Endothelial cell (in vitro differentiated cells): ENCODE measurements around the gene DDHD1. TPM values are rescaled to one million over a fixed set of nuclear protein-coding genes. Genes with fewer than 3 reads are reported as not detected.
A peak's percentile ranks its signal among the peaks of the same experiment; 100 is the strongest.

ENCODE experiments used
- DNase-seq: peaks from one replicate; pipeline ENCODE4 v3.0.0; 2021; ENCODE audit warnings: low spot score
- H3K27ac Mint-ChIP-seq: one replicate; pipeline ENCODE4 v1.8.0; 2021; ENCODE audit warnings: mixed read lengths, inconsistent platforms; ENCODE audit not compliant: unreplicated experiment
- H3K27me3 Mint-ChIP-seq: one replicate; pipeline ENCODE4 v1.8.0; 2021; ENCODE audit warnings: mild to moderate bottlenecking, moderate library complexity, mixed read lengths, inconsistent platforms; ENCODE audit not compliant: unreplicated experiment
- H3K36me3 Mint-ChIP-seq: one replicate; pipeline ENCODE4 v1.8.0; 2021; ENCODE audit warnings: mild to moderate bottlenecking, low read depth, mixed read lengths, inconsistent platforms; ENCODE audit not compliant: unreplicated experiment
- H3K4me1 Mint-ChIP-seq: one replicate; pipeline ENCODE4 v1.8.0; 2021; ENCODE audit warnings: mild to moderate bottlenecking, mixed read lengths, inconsistent platforms; ENCODE audit not compliant: unreplicated experiment
- H3K4me3 Mint-ChIP-seq: one replicate; pipeline ENCODE4 v1.8.0; 2021; ENCODE audit warnings: mild to moderate bottlenecking, mixed read lengths, inconsistent platforms; ENCODE audit not compliant: unreplicated experiment
- H3K9me3 Mint-ChIP-seq: one replicate; pipeline ENCODE4 v1.8.0; 2021; ENCODE audit warnings: mixed read lengths, inconsistent platforms; ENCODE audit not compliant: unreplicated experiment
- CTCF ChIP-seq: fragments of 200-600 bp; sonication (generic); IDR thresholded peaks from one replicate; pipeline ENCODE4 v1.5.0; 2021; ENCODE audit warnings: antibody characterized with exemption; ENCODE audit not compliant: unreplicated experiment
- total RNA-seq: library from RNA; stranded (reverse); fragmentation: NEBNext Ultra II Directional; extraction: Animal tissue kit (Norgen Biotek cat#: 25700); gene quantifications from one replicate; pipeline ENCODE4 v1.2.1, GENCODE V29; 2021; ENCODE audit not compliant: unreplicated experiment

DDHD1 gene
- total RNA-seq, 1 donor from 2014 or later, result 4.1 TPM

- no peaks in the 10 kb centered on the region for H3K27me3 Mint-ChIP-seq
- no peak overlapping the region for H3K4me3 Mint-ChIP-seq
- no peak for DNase-seq
- TF ChIP-seq CTCF, result no peak
- H3K27ac Mint-ChIP-seq, result no peak overlapping the region
- no peaks in the 10 kb centered on the region for H3K4me1 Mint-ChIP-seq
- no peaks in the 10 kb centered on the region for H3K9me3 Mint-ChIP-seq
- H3K36me3 Mint-ChIP-seq, result no peaks in the 10 kb centered on the region
These were observed 14.6 kb upstream of the DDHD1 start for GRCh38 chr14:53167602-53168328.

- no peak for DNase-seq
- Mint-ChIP-seq H3K27ac (no peak overlapping the region), H3K9me3 (no peaks in the 10 kb centered on the region), H3K36me3 (no peaks in the 10 kb centered on the region), H3K4me1 (no peaks in the 10 kb centered on the region), H3K27me3 (no peaks in the 10 kb centered on the region), H3K4me3 (no peak overlapping the region)
- no peak for TF ChIP-seq CTCF
These were observed 8.8 kb upstream of the DDHD1 start for GRCh38 chr14:53161758-53162435.

- no peaks in the 10 kb centered on the region for H3K9me3 Mint-ChIP-seq
- TF ChIP-seq CTCF, result no peak
- no peaks in the 10 kb centered on the region for H3K36me3 Mint-ChIP-seq
These were observed 3.1 kb upstream of the DDHD1 start for GRCh38 chr14:53156238-53156637.

GRCh38 chr14:53153702-53154112, 584 bp upstream of the DDHD1 start:
- no peak for TF ChIP-seq CTCF
- DNase-seq, result no peak
- Mint-ChIP-seq H3K36me3 (no peaks in the 10 kb centered on the region), H3K9me3 (no peaks in the 10 kb centered on the region), H3K27me3 (peaks cover 10% of the 10 kb centered on the region), H3K27ac (no peak overlapping the region), H3K4me1 (peaks cover 14% of the 10 kb centered on the region), H3K4me3 (peak overlapping the region; percentile 95)

More at GRCh38 chr14:53156238-53156637, 3.1 kb upstream of the DDHD1 start:
- DNase-seq, result no peak
- peaks cover 9% of the 10 kb centered on the region for H3K4me1 Mint-ChIP-seq
- H3K4me3 Mint-ChIP-seq, result no peak overlapping the region
- H3K27me3 Mint-ChIP-seq, result peaks cover 9% of the 10 kb centered on the region
- no peak overlapping the region for H3K27ac Mint-ChIP-seq

GRCh38 chr14:53152184-53152886, 788 bp downstream of the DDHD1 start:
- Mint-ChIP-seq H3K36me3 (no peaks in the 10 kb centered on the region), H3K27me3 (peaks cover 10% of the 10 kb centered on the region), H3K4me3 (peak overlapping the region; percentile 90), H3K27ac (no peak overlapping the region), H3K4me1 (peaks cover 14% of the 10 kb centered on the region), H3K9me3 (no peaks in the 10 kb centered on the region)
- peak; percentile 34 for DNase-seq
- TF ChIP-seq CTCF, result no peak
